GM19324 (cell line): ENCODE measurements around the gene CD33.
"Not testable (repeated sequence)": the region's sequence is repeated elsewhere in the genome, so short reads cannot be mapped to it uniquely, and the experiment has no call there.

Experiments used
- ATAC-seq: cut with Tn5 transposase; IDR thresholded peaks from one replicate; pipeline ENCODE4 v1.9.1; 2021; ENCODE audit warnings: mild to moderate bottlenecking, moderate library complexity; ENCODE audit not compliant: unreplicated experiment, low FRiP score

Gene CD33

GRCh38 chr19:51210191-51210784 lies 14.6 kb upstream of the CD33 start:
- no peak for ATAC-seq

GRCh38 chr19:51210874-51211361 lies 14.0 kb upstream of the CD33 start:
- ATAC-seq, result not testable (repeated sequence)

GRCh38 chr19:51211833-51212232 lies 13.0 kb upstream of the CD33 start:
- no peak for ATAC-seq

- ATAC-seq, result no peak
These were observed 5.6 kb upstream of the CD33 start for GRCh38 chr19:51219307-51219706.

GRCh38 chr19:51219971-51220370 lies 4.9 kb upstream of the CD33 start:
- ATAC-seq, result no peak

GRCh38 chr19:51220996-51221395 lies 3.9 kb upstream of the CD33 start:
- no peak for ATAC-seq

GRCh38 chr19:51224163-51224641 lies 678 bp upstream of the CD33 start:
- no peak for ATAC-seq

GRCh38 chr19:51226067-51226466 lies 1.2 kb downstream of the CD33 start:
- no peak for ATAC-seq

GRCh38 chr19:51227326-51227725 lies 2.4 kb downstream of the CD33 start:
- no peak for ATAC-seq

GRCh38 chr19:51227966-51228365 lies 3.1 kb downstream of the CD33 start:
- no peak for ATAC-seq

- ATAC-seq, result no peak
These were observed 16.0 kb downstream of the CD33 start for GRCh38 chr19:51240866-51241265.

- ATAC-seq, result no peak
These were observed 18.2 kb downstream of the CD33 start for GRCh38 chr19:51242881-51243630.

- no peak for ATAC-seq
These were observed 21.3 kb downstream of the CD33 start for GRCh38 chr19:51246164-51246552.

- ATAC-seq, result no peak
These were observed 23.2 kb downstream of the CD33 start for GRCh38 chr19:51247972-51248590.

- no peak for ATAC-seq
These were observed 26.0 kb downstream of the CD33 start, which contains the start of gene SIGLECL1 for GRCh38 chr19:51250786-51251467. Gene SIGLECL1 (plus strand): TSS chr19:51251080. CDS start chr19:51264073, 12,993 bp downstream.

GRCh38 chr19:51251468-51251820 lies 26.6 kb downstream of the CD33 start:
- ATAC-seq, result no peak

GRCh38 chr19:51252306-51253079 lies 27.6 kb downstream of the CD33 start:
- ATAC-seq, result no peak

- ATAC-seq, result no peak
These were observed 28.4 kb downstream of the CD33 start for GRCh38 chr19:51253088-51253806.

- ATAC-seq, result no peak
These were observed 31.3 kb downstream of the CD33 start for GRCh38 chr19:51256155-51256625.
